ENCODE data around the gene GRIK3.

- TF ChIP-seq CTCF (conservative IDR thresholded peaks at IDR 0.05) (no peak), ZFX (IDR thresholded peaks at IDR 0.05) (no peak)
Observed at GRCh38 chr1:36913484-36914060, 120.7 kb downstream of the GRIK3 start.
